DOHH2 (cell line): Measurements from ENCODE around the gene DGKD.

Source experiments
- EZH2phosphoT487 ChIP-seq: fragments of 200-600 bp; sonication (generic); IDR thresholded peaks from 2 replicates; pipeline ENCODE4 v1.6.1; 2017; ENCODE audit warnings: borderline replicate concordance, mild to moderate bottlenecking, antibody characterized with exemption, low read length, moderate library complexity, mixed read lengths
- TF ChIP-seq, protein P1 (sequence below): fragments of 200-600 bp; sonication (generic); IDR thresholded peaks from one replicate; pipeline ENCODE4 v1.5.1; 2014; ENCODE audit warnings: antibody characterized with exemption, mild to moderate bottlenecking, low read depth, low read length; ENCODE audit not compliant: poor library complexity, severe bottlenecking

DNA sequence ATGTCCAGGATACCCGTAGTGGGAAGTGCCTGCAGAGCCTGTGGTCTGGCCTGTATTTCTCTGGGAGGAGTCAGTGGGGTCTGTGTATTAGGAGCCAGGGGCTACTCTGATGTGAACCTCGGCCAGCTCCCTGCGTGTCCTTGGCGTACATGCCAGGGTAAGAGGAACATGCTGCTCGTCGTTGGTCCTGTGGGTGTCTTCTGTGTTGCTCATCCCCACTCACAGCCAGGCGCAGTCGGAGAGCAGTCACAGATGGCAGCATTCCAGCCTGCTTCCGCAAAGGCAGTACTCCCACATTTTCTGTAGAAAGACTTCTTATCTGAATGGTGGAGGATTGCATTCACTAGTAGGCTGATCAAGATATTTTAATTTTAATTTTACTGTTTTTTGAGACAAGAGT, 84.9 kb downstream of the DGKD start:
- TF ChIP-seq, protein P1, sequence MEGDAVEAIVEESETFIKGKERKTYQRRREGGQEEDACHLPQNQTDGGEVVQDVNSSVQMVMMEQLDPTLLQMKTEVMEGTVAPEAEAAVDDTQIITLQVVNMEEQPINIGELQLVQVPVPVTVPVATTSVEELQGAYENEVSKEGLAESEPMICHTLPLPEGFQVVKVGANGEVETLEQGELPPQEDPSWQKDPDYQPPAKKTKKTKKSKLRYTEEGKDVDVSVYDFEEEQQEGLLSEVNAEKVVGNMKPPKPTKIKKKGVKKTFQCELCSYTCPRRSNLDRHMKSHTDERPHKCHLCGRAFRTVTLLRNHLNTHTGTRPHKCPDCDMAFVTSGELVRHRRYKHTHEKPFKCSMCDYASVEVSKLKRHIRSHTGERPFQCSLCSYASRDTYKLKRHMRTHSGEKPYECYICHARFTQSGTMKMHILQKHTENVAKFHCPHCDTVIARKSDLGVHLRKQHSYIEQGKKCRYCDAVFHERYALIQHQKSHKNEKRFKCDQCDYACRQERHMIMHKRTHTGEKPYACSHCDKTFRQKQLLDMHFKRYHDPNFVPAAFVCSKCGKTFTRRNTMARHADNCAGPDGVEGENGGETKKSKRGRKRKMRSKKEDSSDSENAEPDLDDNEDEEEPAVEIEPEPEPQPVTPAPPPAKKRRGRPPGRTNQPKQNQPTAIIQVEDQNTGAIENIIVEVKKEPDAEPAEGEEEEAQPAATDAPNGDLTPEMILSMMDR = no peak
- TF ChIP-seq EZH2phosphoT487 = no peak
